ENCODE measurements around the gene SUPT6H.
"Not testable (repeated sequence)": the region's sequence is repeated elsewhere in the genome, so short reads cannot be mapped to it uniquely, and the experiment has no call there.

SUPT6H gene

GRCh38 chr17:28655160-28655559, 6.8 kb upstream of the SUPT6H start:
- DNase-seq: no peak

DNA sequence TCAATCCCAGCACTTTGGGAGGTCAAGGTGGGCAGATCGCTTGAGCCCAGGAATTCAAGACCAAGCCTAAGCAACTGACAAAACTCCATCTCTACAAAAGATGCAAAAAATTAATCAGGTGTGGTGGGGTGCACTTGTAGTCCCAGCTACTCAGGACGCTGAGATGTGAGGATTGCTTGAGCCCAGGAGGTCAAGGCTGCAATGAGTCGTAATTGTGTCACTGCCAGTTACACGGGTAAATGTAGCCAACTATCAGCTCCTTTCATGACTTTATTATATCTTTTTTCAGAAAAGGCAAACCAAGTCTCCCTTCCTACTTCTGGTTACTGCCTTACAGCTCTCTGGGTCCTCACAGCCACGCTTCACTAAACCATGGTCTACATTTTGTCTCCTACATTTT, 4.2 kb upstream of the SUPT6H start:
- DNase-seq: no peak

DNA sequence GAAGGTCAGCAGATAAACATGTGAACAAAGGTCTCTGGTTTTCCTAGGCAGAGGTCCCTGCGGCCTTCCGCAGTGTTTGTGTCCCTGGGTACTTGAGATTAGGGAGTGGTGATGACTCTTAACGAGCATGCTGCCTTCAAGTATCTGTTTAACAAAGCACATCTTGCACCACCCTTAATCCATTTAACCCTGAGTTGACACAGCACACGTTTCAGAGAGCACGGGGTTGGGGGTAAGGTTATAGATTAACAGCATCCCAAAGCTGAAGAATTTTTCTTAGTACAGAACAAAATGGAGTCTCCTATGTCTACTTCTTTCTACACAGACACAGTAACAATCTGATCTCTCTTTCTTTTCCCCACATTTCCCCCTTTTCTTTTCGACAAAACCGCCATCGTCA, 3.7 kb upstream of the SUPT6H start:
- not testable (repeated sequence) for DNase-seq

- not testable (repeated sequence) for DNase-seq
Measured at GRCh38 chr17:28658766-28659496, 3.1 kb upstream of the SUPT6H start.

DNA sequence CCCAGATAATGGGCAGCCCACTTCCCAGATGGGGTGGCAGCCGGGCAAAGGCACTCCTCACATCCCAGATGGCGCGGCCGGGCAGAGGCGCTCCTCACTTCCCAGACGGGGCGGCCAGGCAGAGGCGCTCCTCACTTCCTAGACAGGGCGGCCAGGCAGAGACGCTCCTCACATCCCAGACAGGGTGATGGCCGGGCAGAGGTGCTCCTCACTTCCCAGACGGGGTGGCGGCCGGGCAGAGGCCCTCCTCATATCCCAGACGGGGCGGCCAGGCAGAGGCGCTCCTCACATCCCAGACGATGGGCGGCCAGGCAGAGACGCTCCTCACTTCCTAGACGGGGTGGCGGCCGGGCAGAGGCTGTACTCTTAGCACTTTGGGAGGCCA, 2.5 kb upstream of the SUPT6H start:
- not testable (repeated sequence) for DNase-seq

- DNase-seq: no peak
Measured at GRCh38 chr17:28662527-28662829, 473 bp downstream of the SUPT6H start.

GRCh38 chr17:28663723-28664122, 1.7 kb downstream of the SUPT6H start:
- DNase-seq: no peak

DNA sequence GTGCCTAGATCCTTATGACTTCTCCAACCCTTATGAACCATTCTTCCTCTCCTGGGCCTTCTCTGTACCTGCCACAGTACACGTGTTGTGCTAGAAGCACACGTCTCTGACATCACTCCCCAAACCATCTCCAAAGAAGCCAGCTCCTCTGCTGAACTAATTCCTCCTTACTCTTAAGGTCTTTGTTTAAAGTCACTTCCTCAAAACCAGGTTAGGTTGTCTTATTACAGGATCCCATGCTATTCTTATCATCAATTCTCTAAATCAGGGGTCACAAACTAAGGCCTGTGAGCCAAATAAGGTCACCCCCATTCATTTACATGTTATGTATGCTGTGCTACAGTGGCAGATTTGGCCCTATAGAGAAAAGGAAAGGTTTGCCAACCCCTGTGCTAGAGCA, 4.0 kb downstream of the SUPT6H start:
- no peak for DNase-seq

- no peak for DNase-seq
Measured at GRCh38 chr17:28667870-28668269, 5.9 kb downstream of the SUPT6H start.

DNA sequence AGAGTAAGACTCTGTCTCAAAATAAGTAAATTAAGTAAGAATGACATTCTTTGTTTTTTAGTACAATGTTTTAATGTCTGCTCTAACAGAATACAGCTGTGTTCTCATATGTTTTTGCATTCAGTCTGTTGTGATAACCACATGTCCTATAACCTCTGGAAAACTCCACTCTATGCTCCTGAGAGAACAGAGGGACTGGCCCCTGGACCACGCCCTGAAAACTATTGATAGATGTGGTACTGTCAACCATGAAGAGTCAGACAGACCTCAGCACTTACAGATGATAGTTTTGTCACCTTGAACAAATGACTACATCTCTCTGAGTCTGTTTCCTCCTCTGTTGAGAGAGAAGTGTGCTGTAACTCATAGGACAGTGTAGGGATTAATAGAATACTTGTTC, 7.9 kb downstream of the SUPT6H start:
- no peak for DNase-seq

- no peak for DNase-seq
Measured at GRCh38 chr17:28675490-28675889, 13.5 kb downstream of the SUPT6H start.

DNA sequence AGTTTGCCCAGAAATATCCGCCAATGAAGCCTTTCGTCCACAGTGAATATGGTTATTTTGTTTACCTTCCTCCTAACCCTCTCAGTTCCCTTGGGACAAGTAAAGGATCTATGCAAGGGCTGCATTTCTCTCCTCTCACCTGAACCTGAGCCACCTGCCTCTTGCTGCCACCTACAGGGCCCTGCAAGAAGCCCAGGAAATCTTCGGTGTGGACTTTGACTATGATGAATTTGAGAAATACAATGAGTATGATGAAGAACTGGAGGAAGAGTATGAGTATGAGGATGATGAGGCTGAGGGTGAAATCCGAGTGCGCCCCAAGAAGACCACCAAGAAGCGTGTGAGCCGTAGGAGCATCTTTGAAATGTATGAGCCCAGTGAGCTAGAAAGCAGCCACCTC, 14.0 kb downstream of the SUPT6H start:
- DNase-seq: no peak

GRCh38 chr17:28682655-28683054, 20.6 kb downstream of the SUPT6H start:
- no peak for DNase-seq

DNA sequence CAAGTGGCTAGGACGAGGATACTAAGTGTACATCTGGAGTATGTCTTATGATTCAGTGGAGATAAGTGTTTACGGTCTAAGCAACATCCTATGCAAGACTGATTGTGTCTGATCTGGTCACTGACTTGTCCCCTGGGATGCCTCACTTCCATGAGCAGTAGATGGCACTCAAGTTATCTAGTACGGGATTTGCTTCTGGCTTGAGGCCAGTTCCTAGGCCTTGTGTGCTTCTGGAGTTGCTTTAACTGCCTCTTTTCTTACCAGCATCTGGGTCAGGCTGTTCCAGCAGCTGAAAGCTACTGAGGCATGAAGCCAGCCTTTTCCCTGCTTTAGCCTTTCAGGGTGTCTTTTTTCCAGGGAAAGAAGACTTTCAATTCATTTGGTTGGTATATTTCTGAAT, 23.0 kb downstream of the SUPT6H start:
- no peak for DNase-seq

GRCh38 chr17:28685366-28685765, 23.4 kb downstream of the SUPT6H start:
- no peak for DNase-seq

GRCh38 chr17:28686296-28686695, 24.3 kb downstream of the SUPT6H start:
- DNase-seq: no peak

- no peak for DNase-seq
Measured at GRCh38 chr17:28688481-28688880, 26.5 kb downstream of the SUPT6H start.

- no peak for DNase-seq
Measured at GRCh38 chr17:28689011-28689410, 27.0 kb downstream of the SUPT6H start.

DNA sequence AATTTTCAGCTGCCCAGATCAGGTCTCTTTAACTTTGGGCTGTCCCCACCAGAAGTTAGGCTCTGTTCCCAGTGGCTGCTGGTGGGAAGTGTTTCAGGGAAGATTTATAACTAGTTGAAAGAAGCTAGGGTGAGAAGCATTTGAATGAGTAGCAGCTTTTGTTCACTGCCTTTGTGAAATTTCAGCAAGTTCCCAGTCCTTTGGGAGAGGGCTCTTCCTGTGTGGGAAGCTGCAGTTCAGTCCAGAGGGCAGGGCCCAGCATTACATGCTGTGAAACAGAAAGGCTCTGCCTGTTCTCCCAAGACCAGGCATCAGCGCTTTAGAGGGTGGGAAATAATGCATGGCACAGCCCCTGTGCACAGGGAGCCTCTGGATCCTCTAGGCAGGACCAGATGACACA, 31.9 kb downstream of the SUPT6H start:
- no peak for DNase-seq

- DNase-seq: no peak
Measured at GRCh38 chr17:28698253-28698941, 36.4 kb downstream of the SUPT6H start.

GRCh38 chr17:28700278-28700677, 38.3 kb downstream of the SUPT6H start:
- DNase-seq: no peak

DNA sequence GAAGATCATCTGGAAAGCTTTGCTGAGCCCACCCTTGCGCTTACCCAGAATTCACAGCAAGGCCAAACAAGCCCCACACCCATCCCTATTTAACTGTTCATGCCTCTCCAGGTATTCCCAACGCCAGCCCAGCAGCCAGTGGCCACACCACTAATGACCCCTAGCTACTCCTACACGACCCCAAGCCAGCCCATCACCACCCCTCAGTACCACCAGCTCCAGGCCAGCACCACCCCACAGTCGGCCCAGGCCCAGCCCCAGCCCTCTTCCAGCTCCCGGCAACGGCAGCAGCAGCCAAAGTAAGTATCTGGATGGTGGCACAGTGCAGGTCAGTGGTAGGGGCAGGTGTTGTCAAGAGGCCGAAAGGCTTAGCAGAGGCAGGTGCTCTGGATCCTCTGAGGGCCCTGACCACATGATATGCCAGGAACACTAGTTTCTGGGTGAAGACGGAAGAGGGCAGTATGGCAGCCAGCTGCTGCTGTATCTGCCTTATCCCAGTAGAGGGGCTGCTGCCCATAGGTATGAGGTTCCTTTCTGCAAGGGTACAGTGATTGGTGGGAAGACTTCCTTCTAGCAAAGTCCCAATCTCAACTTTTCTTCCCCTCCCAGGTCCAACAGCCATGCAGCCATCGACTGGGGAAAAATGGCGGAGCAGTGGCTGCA, 39.0 kb downstream of the SUPT6H start:
- DNase-seq: no peak

DNA sequence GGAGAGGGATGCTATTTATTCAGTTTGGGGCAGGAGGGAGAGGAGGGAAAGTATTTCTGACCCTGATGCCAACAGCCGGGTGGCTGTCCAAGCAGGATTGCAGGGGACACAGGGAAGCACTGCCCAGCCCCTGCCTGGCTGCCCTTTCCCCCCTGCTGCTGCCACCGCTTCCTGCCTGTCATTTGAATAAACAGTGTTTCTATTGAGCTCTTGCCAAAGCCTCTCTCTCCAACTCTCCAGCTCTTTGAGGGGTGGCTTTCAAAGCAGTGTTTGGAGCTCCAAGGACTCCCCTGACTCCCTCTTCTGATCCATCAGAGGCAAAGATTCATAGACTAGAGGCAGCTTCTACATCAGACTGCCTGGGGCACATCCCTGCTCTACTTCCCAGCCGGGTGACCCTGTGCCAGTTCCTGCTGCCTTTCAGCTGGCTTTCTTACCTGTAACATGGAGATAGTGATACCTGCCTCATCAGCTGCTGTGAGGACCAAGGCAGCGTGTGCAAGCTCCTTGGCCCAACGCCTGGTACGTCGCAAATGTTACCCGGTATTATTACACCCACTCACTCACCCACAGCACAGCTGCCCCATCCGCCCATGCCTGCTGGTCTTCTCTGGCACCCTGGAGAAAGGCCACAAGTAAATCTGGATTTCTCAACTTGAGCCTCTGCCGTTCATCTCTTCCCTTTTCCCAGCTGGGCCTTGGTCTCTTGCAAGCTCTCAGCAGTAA, 40.2 kb downstream of the SUPT6H start:
- no peak for DNase-seq

DNA sequence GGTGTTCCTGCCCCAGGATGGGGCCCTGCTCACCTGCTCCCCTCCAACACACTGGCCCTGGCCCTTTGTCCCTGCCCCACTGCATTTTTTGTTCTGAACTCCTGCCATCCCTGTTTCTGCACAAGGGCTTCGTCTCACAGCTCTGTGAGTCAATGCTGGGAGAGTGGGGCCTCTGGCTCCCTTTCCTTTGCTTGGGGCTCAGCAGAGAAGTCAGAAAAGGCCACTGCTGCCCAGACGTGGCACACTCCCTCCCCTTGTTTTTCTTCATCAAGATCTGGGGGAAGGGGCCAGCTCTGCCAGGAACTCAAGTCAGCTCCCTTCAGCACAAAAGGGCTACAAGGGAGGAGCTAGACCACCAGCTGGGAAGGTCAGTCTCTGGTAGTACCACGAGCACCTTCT, 40.7 kb downstream of the SUPT6H start:
- DNase-seq: no peak
